Transverse colon (tissue), 4 donors: Measurements from ENCODE around the gene SHISA9. TPM values are rescaled to one million over a fixed set of nuclear protein-coding genes. Genes with fewer than 3 reads are reported as not detected.

Experiments
- DNase-seq: peaks from one replicate; pipeline ENCODE4 v3.0.0-alpha.2; 2019
- H3K27ac ChIP-seq, 4 donors: fragments of 200-600 bp; sonication (generic); 2 replicates each; pipeline ENCODE4 v1.5.1; 2016 to 2018; ENCODE audit warnings: inconsistent platforms in 4 of 4
- H3K27me3 ChIP-seq: fragments of 200-600 bp; sonication (generic); 2 replicates; pipeline ENCODE4 v1.5.1; 2017; ENCODE audit warnings: inconsistent platforms
- H3K36me3 ChIP-seq, 4 donors: fragments of 200-600 bp; sonication (generic); 2 replicates each; pipeline ENCODE4 v1.5.1; 2017 to 2019; ENCODE audit warnings: inconsistent platforms in 4 of 4
- H3K4me1 ChIP-seq, 4 donors: fragments of 200-600 bp; sonication (generic); 2 replicates each; pipeline ENCODE4 v1.5.1; 2017 to 2020; ENCODE audit warnings: inconsistent platforms in 4 of 4
- H3K4me3 ChIP-seq, 4 donors: fragments of 200-600 bp; sonication (generic); 1 replicate in 1 of 4; 2 replicates in 3 of 4; pipeline versions ENCODE4 v1.5.1 to v1.6.1; 2017 to 2019; ENCODE audit warnings: inconsistent platforms in 4 of 4
- H3K9me3 ChIP-seq, 2 donors: fragments of 200-600 bp; sonication (generic); 2 replicates each; pipeline ENCODE4 v1.5.1; 2017 to 2019; ENCODE audit warnings: inconsistent platforms in 2 of 2
- CTCF ChIP-seq, 5 experiments: fragments of 200-600 bp in 3 of 5; fragments of 450-650 bp in 2 of 5; sonication (generic) in 3 of 5; IDR thresholded peaks; 1 replicate in 2 of 5; 2 replicates in 3 of 5; pipeline ENCODE4 v1.5.1; 2016 to 2017; ENCODE audit warnings: antibody characterized with exemption in 5 of 5, inconsistent platforms in 3 of 5, mild to moderate bottlenecking in 2 of 5, moderate library complexity in 1 of 5
- EP300 ChIP-seq: sonication (generic); formaldehyde crosslinking; IDR thresholded peaks from one replicate; pipeline ENCODE4 v1.6.1; 2017; ENCODE audit warnings: antibody characterized with exemption, low read depth
- POLR2A ChIP-seq: fragments of 450-650 bp; IDR thresholded peaks from one replicate; pipeline ENCODE4 v1.6.1; 2016; ENCODE audit warnings: antibody characterized with exemption, mild to moderate bottlenecking, moderate library complexity
- POLR2AphosphoS5 ChIP-seq, 3 donors: sonication (generic); formaldehyde crosslinking; IDR thresholded peaks; one replicate each; pipeline ENCODE4 v1.6.1; 2016; ENCODE audit warnings: antibody characterized with exemption in 3 of 3
- WGBS, 2 donors: methylation state at CpG; one replicate each; pipeline ENCODE4 v1.1.5; 2018; ENCODE audit warnings: low coverage in 1 of 2; 5-methylcytosine and 5-hydroxymethylcytosine counted together
- in situ Hi-C, 4 donors: fragments of 200-750 bp; cut with MboI; loops; one replicate each; pipeline versions ENCODE4 v1.15.0 to v1.15.1; 2017; ENCODE audit warnings: low sequenced_read_pairs in 3 of 4, low pct_ligation_motif_present in 1 of 4, low pct_unique_long_range_greater_than_20kb in 1 of 4
- intact Hi-C: fragments of 100-400 bp; cut with DNase I; formaldehyde crosslinking; loops from one replicate; pipeline ENCODE4 v1.15.1; 2023; ENCODE audit warnings: low total_unique reads
- total RNA-seq, 4 donors: library from RNA; depleted of rRNA; stranded (reverse); fragments of >200 nt; gene quantifications; one replicate each; pipeline ENCODE4 v1.1.0, GENCODE V29; 2016

The SHISA9 gene
- total RNA-seq, 4 donors from 2014 or later: 1.3 to 37.6 (median 2.1) TPM

- intact Hi-C loops: no loop called here
- WGBS, 2 donors: 82 to 92% methylated on average over 1 of the region's 1 CpG
- H3K4me1 ChIP-seq: no peaks in the 10 kb centered on the region
Measured at GRCh38 chr16:13269359-13269758, 368.0 kb downstream of the SHISA9 start.

GRCh38 chr16:13269905-13270528 lies 368.6 kb downstream of the SHISA9 start:
- Histone ChIP-seq H3K27me3 (no peaks in the 10 kb centered on the region), H3K4me3 (no peak overlapping the region), H3K27ac (no peak overlapping the region), H3K36me3 (no peaks in the 10 kb centered on the region), H3K4me1 (no peaks in the 10 kb centered on the region), H3K9me3 (no peaks in the 10 kb centered on the region)
- in situ Hi-C loops (no loop called here), intact Hi-C loops (no loop called here)
- TF ChIP-seq POLR2A (no peak), CTCF (IDR thresholded peaks at IDR 0.05) (no peak)
- no peak for DNase-seq
- 56 to 71% methylated on average over 3 to 5 of the region's 5 CpGs for WGBS, 2 donors

More at GRCh38 chr16:13269359-13269758, 368.0 kb downstream of the SHISA9 start:
- Histone ChIP-seq H3K36me3 (no peaks in the 10 kb centered on the region), H3K9me3 (no peaks in the 10 kb centered on the region), H3K4me3 (no peak overlapping the region), H3K27me3 (no peaks in the 10 kb centered on the region), H3K27ac (no peak overlapping the region)
- in situ Hi-C loops: no loop called here
- TF ChIP-seq CTCF (IDR thresholded peaks at IDR 0.05) (no peak), POLR2A (no peak), EP300 (no peak), POLR2AphosphoS5 (IDR thresholded peaks at IDR 0.05) (no peak)
- DNase-seq: no peak

- TF ChIP-seq POLR2AphosphoS5 (IDR thresholded peaks at IDR 0.05) (no peak), CTCF (IDR thresholded peaks at IDR 0.05) (no peak), POLR2A (no peak), EP300 (no peak)
- Histone ChIP-seq H3K4me1 (no peaks in the 10 kb centered on the region), H3K4me3 (no peak overlapping the region), H3K9me3 (no peaks in the 10 kb centered on the region), H3K36me3 (no peaks in the 10 kb centered on the region), H3K27me3 (no peaks in the 10 kb centered on the region), H3K27ac (no peak overlapping the region)
- intact Hi-C loops: no loop called here
- DNase-seq: no peak
- 71 to 80% methylated on average over 1 of the region's 1 CpG for WGBS, 2 donors
- in situ Hi-C loops: no loop called here
Measured at GRCh38 chr16:13270602-13271001, 369.2 kb downstream of the SHISA9 start.

GRCh38 chr16:13289515-13289914 lies 388.1 kb downstream of the SHISA9 start:
- in situ Hi-C loops (no loop called here), intact Hi-C loops (loop anchor here (5.0 kb wide), 1 partner anchor 87 kb away; no protein-coding TSS in a partner anchor)
- H3K4me1 ChIP-seq: no peaks in the 10 kb centered on the region
- H3K36me3 ChIP-seq: no peaks in the 10 kb centered on the region
- no peaks in the 10 kb centered on the region for H3K9me3 ChIP-seq
- no peak overlapping the region for H3K4me3 ChIP-seq
- DNase-seq: no peak
- H3K27ac ChIP-seq: no peak overlapping the region
- no peak for TF ChIP-seq POLR2AphosphoS5 (IDR thresholded peaks at IDR 0.05)
- TF ChIP-seq CTCF (IDR thresholded peaks at IDR 0.05): no peak
- no peak for TF ChIP-seq POLR2A
- TF ChIP-seq EP300: no peak
- H3K27me3 ChIP-seq: no peaks in the 10 kb centered on the region

Other genes with a start within 250 kb of the SHISA9 start
- 10 to 100 TPM in 3 of 4 donors, 1 to 10 TPM in 1; 4.1 to 17.3 (median 12.7) TPM for gene CPPED1, start 97.7 kb upstream of the SHISA9 start, total RNA-seq